Measurements from ENCODE around the gene CDKN3. TPM values are rescaled to one million over a fixed set of nuclear protein-coding genes. Genes with fewer than 3 reads are reported as not detected.
"Not testable (repeated sequence)": the region's sequence is repeated elsewhere in the genome, so short reads cannot be mapped to it uniquely, and the experiment has no call there.

Gene CDKN3
- total RNA-seq, 4 donors from 2014 or later = 7.4 to 25.4 (median 15.6) TPM

- H3K36me3 ChIP-seq = peaks cover 0 to 69% (median 11%) of the 10 kb centered on the region in 3 donors
Observed at GRCh38 chr14:54425068-54425467, 28.3 kb downstream of the CDKN3 start.

GRCh38 chr14:54425537-54426274 lies 28.9 kb downstream of the CDKN3 start:
- intact Hi-C loops (cut with DNase I) = no loop called here
- no peaks in the 10 kb centered on the region for H3K9me3 ChIP-seq
- WGBS, 2 donors = 84 to 85% methylated on average over 3 of the region's 3 CpGs
- no peaks in the 10 kb centered on the region for H3K27me3 ChIP-seq
- peaks cover 0 to 11% (median under 1%) of the 10 kb centered on the region in 3 donors for H3K4me1 ChIP-seq
- no peak overlapping the region for H3K4me3 ChIP-seq
- no peak overlapping the region for H3K27ac ChIP-seq
- TF ChIP-seq, protein P1, sequence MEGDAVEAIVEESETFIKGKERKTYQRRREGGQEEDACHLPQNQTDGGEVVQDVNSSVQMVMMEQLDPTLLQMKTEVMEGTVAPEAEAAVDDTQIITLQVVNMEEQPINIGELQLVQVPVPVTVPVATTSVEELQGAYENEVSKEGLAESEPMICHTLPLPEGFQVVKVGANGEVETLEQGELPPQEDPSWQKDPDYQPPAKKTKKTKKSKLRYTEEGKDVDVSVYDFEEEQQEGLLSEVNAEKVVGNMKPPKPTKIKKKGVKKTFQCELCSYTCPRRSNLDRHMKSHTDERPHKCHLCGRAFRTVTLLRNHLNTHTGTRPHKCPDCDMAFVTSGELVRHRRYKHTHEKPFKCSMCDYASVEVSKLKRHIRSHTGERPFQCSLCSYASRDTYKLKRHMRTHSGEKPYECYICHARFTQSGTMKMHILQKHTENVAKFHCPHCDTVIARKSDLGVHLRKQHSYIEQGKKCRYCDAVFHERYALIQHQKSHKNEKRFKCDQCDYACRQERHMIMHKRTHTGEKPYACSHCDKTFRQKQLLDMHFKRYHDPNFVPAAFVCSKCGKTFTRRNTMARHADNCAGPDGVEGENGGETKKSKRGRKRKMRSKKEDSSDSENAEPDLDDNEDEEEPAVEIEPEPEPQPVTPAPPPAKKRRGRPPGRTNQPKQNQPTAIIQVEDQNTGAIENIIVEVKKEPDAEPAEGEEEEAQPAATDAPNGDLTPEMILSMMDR (IDR thresholded peaks at IDR 0.05) = no peak
- no peak for DNase-seq
- H3K36me3 ChIP-seq = peaks cover 0 to 75% (median 11%) of the 10 kb centered on the region in 3 donors

More at GRCh38 chr14:54425068-54425467, 28.3 kb downstream of the CDKN3 start:
- DNase-seq = no peak
- Histone ChIP-seq H3K4me3 (no peak overlapping the region), H3K27me3 (no peaks in the 10 kb centered on the region), H3K4me1 (peaks cover 0 to 16% (median 4%) of the 10 kb centered on the region in 3 donors), H3K27ac (no peak overlapping the region), H3K9me3 (no peaks in the 10 kb centered on the region)
- intact Hi-C loops (cut with DNase I) = no loop called here
- no peak for TF ChIP-seq POLR2A (IDR thresholded peaks at IDR 0.05)
- TF ChIP-seq, protein P1 (IDR thresholded peaks at IDR 0.05) = no peak
- WGBS, 2 donors = 61 to 90% methylated on average over 2 of the region's 2 CpGs

DNA sequence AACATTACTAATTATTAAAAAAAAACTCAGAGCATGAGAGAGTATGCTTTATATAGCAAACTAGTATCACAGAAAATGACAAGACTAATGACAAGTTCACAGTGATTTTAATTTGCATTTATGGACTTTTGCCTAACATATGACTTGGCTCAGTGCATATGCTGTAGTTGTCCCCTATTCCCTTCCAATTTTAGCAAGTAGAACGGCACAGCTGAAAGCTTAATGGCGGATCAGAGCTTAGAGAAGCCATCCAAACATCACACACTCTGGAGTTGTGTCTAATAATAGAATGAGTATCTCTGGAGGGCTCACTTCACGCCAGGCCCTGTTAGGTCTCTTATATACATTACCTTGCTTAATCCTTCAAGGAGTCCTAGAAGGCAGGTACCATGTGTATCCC lies 31.1 kb downstream of the CDKN3 start:
- TF ChIP-seq, protein P1 (IDR thresholded peaks at IDR 0.05) = no peak
- TF ChIP-seq POLR2A (IDR thresholded peaks at IDR 0.05) = no peak
- H3K4me3 ChIP-seq = no peak overlapping the region
- 62 to 64% methylated on average over 3 of the region's 3 CpGs for WGBS, 2 donors
- no peaks in the 10 kb centered on the region for H3K27me3 ChIP-seq
- H3K36me3 ChIP-seq = peaks cover 0 to 84% (median 11%) of the 10 kb centered on the region in 3 donors
- H3K4me1 ChIP-seq = peaks cover 0 to 10% (median 0%) of the 10 kb centered on the region in 3 donors
- H3K27ac ChIP-seq = no peak overlapping the region
- no peaks in the 10 kb centered on the region for H3K9me3 ChIP-seq
- intact Hi-C loops (cut with DNase I) = no loop called here
- no peak for DNase-seq

DNA sequence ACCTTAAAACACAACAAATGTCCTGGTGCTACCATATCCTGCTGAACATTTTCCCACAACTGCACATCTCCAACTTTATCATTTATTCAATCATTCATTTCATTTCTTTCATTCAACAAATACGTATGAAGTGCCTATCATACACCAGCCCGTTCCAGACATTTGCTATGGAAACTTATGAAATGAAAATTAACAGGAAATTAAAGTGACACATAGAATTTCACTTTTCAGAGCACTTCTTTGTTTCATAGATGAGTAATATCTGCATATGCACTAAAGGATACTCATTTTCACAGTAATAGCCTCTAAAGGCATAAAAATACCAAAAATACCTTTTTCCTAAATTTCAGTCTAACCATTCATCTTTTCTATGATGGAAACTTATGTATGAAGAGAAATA lies 31.7 kb downstream of the CDKN3 start:
- intact Hi-C loops (cut with DNase I) = no loop called here
- no peak overlapping the region for H3K4me3 ChIP-seq
- no peak overlapping the region for H3K27ac ChIP-seq
- H3K27me3 ChIP-seq = no peaks in the 10 kb centered on the region
- peaks cover 0 to 77% (median 11%) of the 10 kb centered on the region in 3 donors for H3K36me3 ChIP-seq
- TF ChIP-seq POLR2A (IDR thresholded peaks at IDR 0.05) = no peak
- TF ChIP-seq, protein P1 (IDR thresholded peaks at IDR 0.05) = no peak
- WGBS, 2 donors = 74 to 79% methylated on average over 2 of the region's 2 CpGs
- no peaks in the 10 kb centered on the region for H3K9me3 ChIP-seq
- no peak for DNase-seq
- peaks cover 0 to 11% (median 0%) of the 10 kb centered on the region in 3 donors for H3K4me1 ChIP-seq

- intact Hi-C loops (cut with DNase I) = no loop called here
- peaks cover 0 to 26% (median 0%) of the 10 kb centered on the region in 3 donors for H3K36me3 ChIP-seq
- 59 to 68% methylated on average over 4 of the region's 4 CpGs for WGBS, 2 donors
- TF ChIP-seq POLR2A (IDR thresholded peaks at IDR 0.05) = no peak
- TF ChIP-seq, protein P1 (IDR thresholded peaks at IDR 0.05) = no peak
- H3K9me3 ChIP-seq = no peaks in the 10 kb centered on the region
- peaks cover 7 to 69% (median 15%) of the 10 kb centered on the region in 3 donors for H3K4me1 ChIP-seq
- H3K27ac ChIP-seq = no peak overlapping the region
- H3K4me3 ChIP-seq = no peak overlapping the region
- no peaks in the 10 kb centered on the region for H3K27me3 ChIP-seq
- DNase-seq = no peak
Observed at GRCh38 chr14:54435500-54435981, 38.7 kb downstream of the CDKN3 start.

- 89 to 92% methylated on average over 4 of the region's 4 CpGs for WGBS, 2 donors
- DNase-seq; H3K4me3 ChIP-seq; H3K27me3 ChIP-seq; H3K27ac ChIP-seq; intact Hi-C loops (cut with DNase I); H3K9me3 ChIP-seq: not testable (repeated sequence)
- peaks cover 0 to 11% (median 0%) of the 10 kb centered on the region in 3 donors for H3K36me3 ChIP-seq
- peaks cover 11 to 78% (median 15%) of the 10 kb centered on the region in 3 donors for H3K4me1 ChIP-seq
Observed at GRCh38 chr14:54437954-54438353, 41.1 kb downstream of the CDKN3 start.
